ENCODE results near the gene MEF2C.

GRCh38 chr5:88885002-88885401 lies 2.0 kb upstream of the MEF2C start:
- TF ChIP-seq, protein P1, sequence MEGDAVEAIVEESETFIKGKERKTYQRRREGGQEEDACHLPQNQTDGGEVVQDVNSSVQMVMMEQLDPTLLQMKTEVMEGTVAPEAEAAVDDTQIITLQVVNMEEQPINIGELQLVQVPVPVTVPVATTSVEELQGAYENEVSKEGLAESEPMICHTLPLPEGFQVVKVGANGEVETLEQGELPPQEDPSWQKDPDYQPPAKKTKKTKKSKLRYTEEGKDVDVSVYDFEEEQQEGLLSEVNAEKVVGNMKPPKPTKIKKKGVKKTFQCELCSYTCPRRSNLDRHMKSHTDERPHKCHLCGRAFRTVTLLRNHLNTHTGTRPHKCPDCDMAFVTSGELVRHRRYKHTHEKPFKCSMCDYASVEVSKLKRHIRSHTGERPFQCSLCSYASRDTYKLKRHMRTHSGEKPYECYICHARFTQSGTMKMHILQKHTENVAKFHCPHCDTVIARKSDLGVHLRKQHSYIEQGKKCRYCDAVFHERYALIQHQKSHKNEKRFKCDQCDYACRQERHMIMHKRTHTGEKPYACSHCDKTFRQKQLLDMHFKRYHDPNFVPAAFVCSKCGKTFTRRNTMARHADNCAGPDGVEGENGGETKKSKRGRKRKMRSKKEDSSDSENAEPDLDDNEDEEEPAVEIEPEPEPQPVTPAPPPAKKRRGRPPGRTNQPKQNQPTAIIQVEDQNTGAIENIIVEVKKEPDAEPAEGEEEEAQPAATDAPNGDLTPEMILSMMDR (IDR thresholded peaks at IDR 0.05): no peak
- no peak for TF ChIP-seq POLR2A (IDR thresholded peaks at IDR 0.05)
